Activated CD8-positive, alpha-beta T cell treated with anti-CD3 and anti-CD28 coated beads for 36 hours (primary cell): ENCODE results near the gene ZNF658. TPM values are rescaled to one million over a fixed set of nuclear protein-coding genes. Genes with fewer than 3 reads are reported as not detected.
"Not testable (repeated sequence)": the region's sequence is repeated elsewhere in the genome, so short reads cannot be mapped to it uniquely, and the experiment has no call there.

ENCODE experiments used
- ATAC-seq: fragments of 200-7000 bp; cut with Tn5 transposase; one replicate; pipeline ENCODE4 v1.10.0; 2021; ENCODE audit warnings: mild to moderate bottlenecking, moderate library complexity
- CTCF ChIA-PET: fragments of 350-600 bp; sonication (Branson Sonifier 250); formaldehyde crosslinking; loops from one replicate; lab custom pipeline; 2021; ENCODE audit warnings: antibody characterized with exemption; lab: Charles Lee
- POLR2A ChIA-PET: fragments of 350-600 bp; sonication (Branson Sonifier 250); formaldehyde crosslinking; loops from one replicate; lab custom pipeline; 2021; ENCODE audit warnings: antibody characterized with exemption; lab: Charles Lee
- DNase-seq: peaks from one replicate; pipeline ENCODE4 v3.0.0-alpha.2; 2020
- H3K27ac Mint-ChIP-seq: one replicate; pipeline ENCODE4 v1.8.0; 2021; ENCODE audit warnings: mild to moderate bottlenecking, mixed read lengths
- H3K27me3 Mint-ChIP-seq: one replicate; pipeline ENCODE4 v1.8.0; 2021; ENCODE audit warnings: mixed read lengths
- H3K36me3 Mint-ChIP-seq: one replicate; pipeline ENCODE4 v1.8.0; 2021; ENCODE audit warnings: low read depth, mixed read lengths
- H3K4me1 Mint-ChIP-seq: one replicate; pipeline ENCODE4 v1.8.0; 2021; ENCODE audit warnings: low read depth, mixed read lengths
- H3K4me3 Mint-ChIP-seq: one replicate; pipeline ENCODE4 v1.8.0; 2021; ENCODE audit warnings: mild to moderate bottlenecking, moderate library complexity, mixed read lengths
- H3K9me3 Mint-ChIP-seq: one replicate; pipeline ENCODE4 v1.8.0; 2021; ENCODE audit warnings: mixed read lengths
- intact Hi-C: fragments of 100-400 bp; cut with micrococcal nuclease; formaldehyde crosslinking; loops from one replicate; pipeline ENCODE4 v1.10.0; 2022
- total RNA-seq, 2 experiments: library from RNA; stranded (reverse); gene quantifications; one replicate each; pipeline ENCODE4 v1.2.3, GENCODE V29; 2021

Gene ZNF658
- total RNA-seq, 2 experiments from 2014 or later = 1.6 to 2.1 TPM

DNA sequence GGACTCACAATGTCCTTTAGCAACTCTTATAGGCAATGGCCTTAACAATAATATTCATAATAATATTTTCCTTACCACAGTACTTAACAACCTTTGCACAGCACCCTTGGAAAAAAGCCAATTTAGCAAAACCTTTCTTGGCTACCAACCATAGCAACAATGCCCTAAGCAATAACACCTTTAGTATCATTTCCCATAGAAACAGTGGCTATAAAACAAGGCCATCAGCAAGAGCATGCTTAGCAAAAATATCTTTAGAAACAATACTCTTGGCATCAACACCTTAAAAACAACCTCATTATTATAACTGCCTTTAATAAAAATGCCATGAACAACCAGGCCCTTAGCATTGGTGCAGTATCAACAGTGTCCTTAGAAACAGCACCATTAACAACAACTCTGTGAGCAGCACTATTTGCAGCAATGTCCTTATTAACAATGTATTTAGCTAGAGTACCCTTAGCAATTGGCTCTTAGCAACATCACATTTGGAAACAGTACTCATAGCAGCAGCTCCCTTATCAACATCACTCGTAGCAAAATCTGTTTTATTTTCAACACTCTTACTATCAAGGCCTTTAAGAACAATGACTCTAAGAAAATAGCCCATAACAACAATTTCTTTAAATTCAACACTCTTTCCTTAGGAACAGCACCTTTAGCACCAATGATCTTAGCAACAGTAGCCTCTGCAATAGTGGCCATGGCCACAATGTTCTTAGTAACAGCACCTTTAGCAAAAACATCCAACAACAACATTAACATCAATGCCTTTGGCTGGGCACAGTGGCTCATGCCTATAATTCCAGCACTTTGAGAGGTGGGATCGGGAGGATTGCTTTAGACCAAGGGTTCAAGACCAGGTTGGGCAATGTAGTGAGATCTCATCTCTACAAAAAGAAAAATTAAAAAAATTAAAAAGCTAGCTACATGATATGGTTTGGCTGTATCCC is 39.6 kb downstream of the ZNF658 start:
- H3K4me1 Mint-ChIP-seq, H3K27ac Mint-ChIP-seq, H3K4me3 Mint-ChIP-seq, CTCF ChIA-PET, H3K9me3 Mint-ChIP-seq, POLR2A ChIA-PET, ATAC-seq, intact Hi-C loops, H3K27me3 Mint-ChIP-seq, H3K36me3 Mint-ChIP-seq, DNase-seq: not testable (repeated sequence)

DNA sequence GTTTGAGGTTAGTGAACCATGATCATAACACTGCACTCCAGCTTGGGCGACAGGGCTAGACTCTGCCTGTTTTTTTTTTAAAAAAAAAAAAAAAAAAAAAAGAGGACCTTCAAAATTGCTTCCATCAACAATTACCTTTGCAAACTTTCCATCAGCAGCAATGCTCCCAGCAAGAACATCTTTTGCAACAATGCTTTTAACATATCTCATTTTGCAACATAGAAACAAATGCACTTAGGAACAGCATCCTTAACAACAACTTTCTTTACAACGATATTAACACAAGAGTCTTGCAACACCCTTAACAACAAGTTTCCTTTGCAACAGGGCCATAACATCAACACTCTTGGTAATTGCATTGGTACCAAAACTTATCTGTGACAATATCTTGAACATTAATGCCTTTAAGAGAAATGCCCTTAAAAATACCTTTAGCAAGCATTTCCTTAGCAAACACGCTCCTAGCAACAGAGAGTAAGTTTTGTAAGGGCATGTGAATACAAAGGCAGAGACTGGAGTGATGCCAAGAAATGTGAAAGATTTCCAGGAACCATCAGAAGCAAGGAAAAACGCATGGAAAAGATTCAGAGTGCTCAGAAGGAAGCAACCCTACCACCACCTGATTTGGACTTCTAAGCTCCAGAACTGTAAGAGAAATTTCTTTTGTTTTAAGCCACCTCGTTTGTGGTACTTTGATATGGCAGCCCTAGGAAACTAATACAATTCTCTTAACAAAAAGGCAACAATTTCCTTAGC is 42.1 kb downstream of the ZNF658 start:
- DNase-seq, H3K27ac Mint-ChIP-seq, ATAC-seq, H3K9me3 Mint-ChIP-seq, CTCF ChIA-PET, H3K4me3 Mint-ChIP-seq, H3K36me3 Mint-ChIP-seq, H3K27me3 Mint-ChIP-seq, H3K4me1 Mint-ChIP-seq, intact Hi-C loops, POLR2A ChIA-PET: not testable (repeated sequence)

DNA sequence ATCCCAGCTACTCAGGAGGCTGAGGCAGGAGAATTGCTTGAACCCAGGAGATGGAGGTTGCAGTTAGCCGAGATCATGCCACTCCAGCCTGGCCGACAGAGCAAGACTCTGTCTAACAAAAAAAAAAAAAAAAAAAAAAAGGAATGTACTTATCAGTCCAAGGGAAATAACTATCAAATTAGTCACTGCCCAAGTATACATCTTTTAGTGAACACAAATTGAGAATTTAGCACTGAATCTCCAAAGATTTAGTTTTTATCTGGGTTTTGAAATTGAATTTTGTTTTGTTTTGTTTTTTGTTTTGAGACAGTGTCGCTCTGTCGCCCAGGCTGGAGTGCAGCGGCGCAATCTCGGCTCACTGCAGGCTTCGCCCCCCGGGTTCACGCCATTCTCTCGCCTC is 52.1 kb downstream of the ZNF658 start:
- intact Hi-C loops, H3K36me3 Mint-ChIP-seq, ATAC-seq, H3K9me3 Mint-ChIP-seq, POLR2A ChIA-PET, H3K4me1 Mint-ChIP-seq, H3K27ac Mint-ChIP-seq, H3K4me3 Mint-ChIP-seq, H3K27me3 Mint-ChIP-seq, CTCF ChIA-PET, DNase-seq: not testable (repeated sequence)

Other genes starting within 250 kb of the ZNF658 start
- gene SPATA31A3, start 91.8 kb downstream of the ZNF658 start, total RNA-seq = not detected